HepG2 (cell line): ENCODE measurements around the gene PLXNA3. TPM values are rescaled to one million over a fixed set of nuclear protein-coding genes. Genes with fewer than 3 reads are reported as not detected.

ENCODE experiments used
- ASH2L ChIP-seq: fragments of 300-600, 200-600 bp; sonication (generic); IDR thresholded peaks from 2 replicates; pipeline ENCODE4 v1.7.0; 2017; ENCODE audit warnings: low read depth, mild to moderate bottlenecking, moderate library complexity, mixed read lengths, low read length; ENCODE audit not compliant: insufficient read length
- CSRNP1 ChIP-seq: sonication (generic); formaldehyde crosslinking; IDR thresholded peaks from 2 replicates; pipeline ENCODE4 v1.8.1; 2023; ENCODE audit warnings: mild to moderate bottlenecking, missing genetic modification reagents
- DMAP1 ChIP-seq: IDR thresholded peaks from 2 replicates; pipeline ENCODE4 v1.6.1; 2016
- GATAD1 ChIP-seq: IDR thresholded peaks from 2 replicates; pipeline ENCODE4 v1.6.1; 2016; ENCODE audit warnings: missing genetic modification reagents, missing compliant biosample characterization
- KDM1A ChIP-seq: IDR thresholded peaks from 2 replicates; pipeline ENCODE4 v1.6.1; 2016; ENCODE audit warnings: missing compliant biosample characterization
- KMT2A ChIP-seq: sonication (generic); formaldehyde crosslinking; IDR thresholded peaks from 2 replicates; pipeline ENCODE4 v1.4.0; 2020; ENCODE audit warnings: missing genetic modification reagents
- MIER2 ChIP-seq: IDR thresholded peaks from 2 replicates; pipeline ENCODE4 v1.6.1; 2016; ENCODE audit warnings: missing biosample characterization, missing genetic modification reagents
- MTA3 ChIP-seq: sonication (generic); formaldehyde crosslinking; IDR thresholded peaks from 2 replicates; pipeline ENCODE4 v1.4.0; 2020; ENCODE audit warnings: missing genetic modification reagents
- SMARCC2 ChIP-seq: fragments of 450-650 bp; IDR thresholded peaks from 2 replicates; pipeline ENCODE4 v1.6.1; 2017; ENCODE audit warnings: antibody characterized with exemption, mild to moderate bottlenecking
- TCF12 ChIP-seq, 2 experiments: fragments of 450-650 bp in 1 of 2; sonication (generic) in 1 of 2; formaldehyde crosslinking in 1 of 2; IDR thresholded peaks; 2 replicates each; pipeline versions ENCODE4 v1.6.1 to v1.8.0; 2017 to 2022; ENCODE audit warnings: antibody characterized with exemption in 1 of 2, mild to moderate bottlenecking in 1 of 2, missing genetic modification reagents in 1 of 2, moderate library complexity in 1 of 2
- ZKSCAN8 ChIP-seq: IDR thresholded peaks from 2 replicates; pipeline ENCODE4 v1.6.1; 2016; ENCODE audit warnings: borderline replicate concordance, missing genetic modification reagents, missing compliant biosample characterization
- ZNF235 ChIP-seq: sonication (generic); formaldehyde crosslinking; IDR thresholded peaks from 2 replicates; pipeline ENCODE4 v1.8.1; 2023; ENCODE audit warnings: mild to moderate bottlenecking, missing genetic modification reagents, borderline replicate concordance
- ZNF331 ChIP-seq: sonication (generic); formaldehyde crosslinking; IDR thresholded peaks from 2 replicates; pipeline ENCODE4 v1.4.0; 2020; ENCODE audit warnings: missing genetic modification reagents
- ZNF576 ChIP-seq: sonication (generic); formaldehyde crosslinking; IDR thresholded peaks from 2 replicates; pipeline ENCODE4 v1.4.0; 2020; ENCODE audit warnings: mild to moderate bottlenecking, missing genetic modification reagents
- ZNF607 ChIP-seq: sonication (generic); formaldehyde crosslinking; IDR thresholded peaks from 2 replicates; pipeline ENCODE4 v1.5.1; 2020; ENCODE audit warnings: missing genetic modification reagents, mild to moderate bottlenecking, borderline replicate concordance
- ZNF883 ChIP-seq: sonication (generic); formaldehyde crosslinking; IDR thresholded peaks from 2 replicates; pipeline ENCODE4 v1.5.1; 2020; ENCODE audit warnings: mild to moderate bottlenecking, missing genetic modification reagents; ENCODE audit errors: not compliant biosample characterization
- polyA plus RNA-seq, 8 experiments: library from polyadenylated mRNA; depleted of rRNA in 3 of 8; stranded (reverse) in 7 of 8; unstranded in 1 of 8; fragments of >200 nt; fragmentation: Illumina TruSeq in 4 of 8; extraction: Trizol in 4 of 8; gene quantifications; 2 replicates each; pipeline versions ENCODE4 v1.2.1 to v1.2.3, GENCODE V29; 2011 to 2016; ENCODE audit warnings: low read depth in 4 of 8, missing spikeins in 1 of 8, mixed read lengths in 1 of 8; ENCODE audit not compliant: insufficient read depth in 1 of 8
- total RNA-seq, 5 experiments: library from RNA; depleted of rRNA; stranded (reverse); fragments of >200 nt; fragmentation: Illumina TruSeq; extraction: Trizol; gene quantifications; 2 replicates each; pipeline ENCODE4 v1.2.3, GENCODE V29; 2016; ENCODE audit warnings: low read depth in 1 of 5
- TF ChIP-seq, protein P1 (sequence below): sonication (generic); formaldehyde crosslinking; IDR thresholded peaks from 2 replicates; pipeline ENCODE4 v1.5.0; 2020; ENCODE audit warnings: missing genetic modification reagents
- TF ChIP-seq, protein P2 (sequence below): sonication (generic); formaldehyde crosslinking; IDR thresholded peaks from 2 replicates; pipeline ENCODE4 v1.4.0; 2020; ENCODE audit warnings: mild to moderate bottlenecking, missing genetic modification reagents

PLXNA3 gene
- total and polyA plus RNA-seq, 2 of the 13 experiments (the other 11 are each of a cell fraction or from before 2014, with no cell fraction given) = 5.8 to 20.6 TPM

- TF ChIP-seq CSRNP1 (CRISPR knock-in tag) = no peak
- TF ChIP-seq ZNF607 (CRISPR knock-in tag) = no peak
- TF ChIP-seq, protein P1, sequence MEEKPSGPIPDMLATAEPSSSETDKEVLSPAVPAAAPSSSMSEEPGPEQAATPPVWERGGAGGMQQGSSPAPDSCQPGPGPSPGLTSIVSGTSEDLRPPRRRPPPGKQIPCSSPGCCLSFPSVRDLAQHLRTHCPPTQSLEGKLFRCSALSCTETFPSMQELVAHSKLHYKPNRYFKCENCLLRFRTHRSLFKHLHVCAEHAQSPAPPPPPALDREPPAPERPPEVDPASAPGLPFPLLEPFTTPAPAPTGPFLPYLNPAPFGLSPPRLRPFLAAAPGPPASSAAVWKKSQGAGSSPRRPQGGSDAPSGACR (CRISPR knock-in tag) = no peak
- TF ChIP-seq DMAP1 (CRISPR knock-in tag) = no peak
- peak; percentile 69; the same call in 1 of the 2 replicates for TF ChIP-seq ZNF235 (CRISPR knock-in tag)
- TF ChIP-seq KDM1A (CRISPR knock-in tag) = no peak
- TF ChIP-seq MTA3 (CRISPR knock-in tag) = no peak
- TF ChIP-seq ZNF576 = no peak
- TF ChIP-seq ASH2L = peak; percentile 71
- TF ChIP-seq, protein P2, sequence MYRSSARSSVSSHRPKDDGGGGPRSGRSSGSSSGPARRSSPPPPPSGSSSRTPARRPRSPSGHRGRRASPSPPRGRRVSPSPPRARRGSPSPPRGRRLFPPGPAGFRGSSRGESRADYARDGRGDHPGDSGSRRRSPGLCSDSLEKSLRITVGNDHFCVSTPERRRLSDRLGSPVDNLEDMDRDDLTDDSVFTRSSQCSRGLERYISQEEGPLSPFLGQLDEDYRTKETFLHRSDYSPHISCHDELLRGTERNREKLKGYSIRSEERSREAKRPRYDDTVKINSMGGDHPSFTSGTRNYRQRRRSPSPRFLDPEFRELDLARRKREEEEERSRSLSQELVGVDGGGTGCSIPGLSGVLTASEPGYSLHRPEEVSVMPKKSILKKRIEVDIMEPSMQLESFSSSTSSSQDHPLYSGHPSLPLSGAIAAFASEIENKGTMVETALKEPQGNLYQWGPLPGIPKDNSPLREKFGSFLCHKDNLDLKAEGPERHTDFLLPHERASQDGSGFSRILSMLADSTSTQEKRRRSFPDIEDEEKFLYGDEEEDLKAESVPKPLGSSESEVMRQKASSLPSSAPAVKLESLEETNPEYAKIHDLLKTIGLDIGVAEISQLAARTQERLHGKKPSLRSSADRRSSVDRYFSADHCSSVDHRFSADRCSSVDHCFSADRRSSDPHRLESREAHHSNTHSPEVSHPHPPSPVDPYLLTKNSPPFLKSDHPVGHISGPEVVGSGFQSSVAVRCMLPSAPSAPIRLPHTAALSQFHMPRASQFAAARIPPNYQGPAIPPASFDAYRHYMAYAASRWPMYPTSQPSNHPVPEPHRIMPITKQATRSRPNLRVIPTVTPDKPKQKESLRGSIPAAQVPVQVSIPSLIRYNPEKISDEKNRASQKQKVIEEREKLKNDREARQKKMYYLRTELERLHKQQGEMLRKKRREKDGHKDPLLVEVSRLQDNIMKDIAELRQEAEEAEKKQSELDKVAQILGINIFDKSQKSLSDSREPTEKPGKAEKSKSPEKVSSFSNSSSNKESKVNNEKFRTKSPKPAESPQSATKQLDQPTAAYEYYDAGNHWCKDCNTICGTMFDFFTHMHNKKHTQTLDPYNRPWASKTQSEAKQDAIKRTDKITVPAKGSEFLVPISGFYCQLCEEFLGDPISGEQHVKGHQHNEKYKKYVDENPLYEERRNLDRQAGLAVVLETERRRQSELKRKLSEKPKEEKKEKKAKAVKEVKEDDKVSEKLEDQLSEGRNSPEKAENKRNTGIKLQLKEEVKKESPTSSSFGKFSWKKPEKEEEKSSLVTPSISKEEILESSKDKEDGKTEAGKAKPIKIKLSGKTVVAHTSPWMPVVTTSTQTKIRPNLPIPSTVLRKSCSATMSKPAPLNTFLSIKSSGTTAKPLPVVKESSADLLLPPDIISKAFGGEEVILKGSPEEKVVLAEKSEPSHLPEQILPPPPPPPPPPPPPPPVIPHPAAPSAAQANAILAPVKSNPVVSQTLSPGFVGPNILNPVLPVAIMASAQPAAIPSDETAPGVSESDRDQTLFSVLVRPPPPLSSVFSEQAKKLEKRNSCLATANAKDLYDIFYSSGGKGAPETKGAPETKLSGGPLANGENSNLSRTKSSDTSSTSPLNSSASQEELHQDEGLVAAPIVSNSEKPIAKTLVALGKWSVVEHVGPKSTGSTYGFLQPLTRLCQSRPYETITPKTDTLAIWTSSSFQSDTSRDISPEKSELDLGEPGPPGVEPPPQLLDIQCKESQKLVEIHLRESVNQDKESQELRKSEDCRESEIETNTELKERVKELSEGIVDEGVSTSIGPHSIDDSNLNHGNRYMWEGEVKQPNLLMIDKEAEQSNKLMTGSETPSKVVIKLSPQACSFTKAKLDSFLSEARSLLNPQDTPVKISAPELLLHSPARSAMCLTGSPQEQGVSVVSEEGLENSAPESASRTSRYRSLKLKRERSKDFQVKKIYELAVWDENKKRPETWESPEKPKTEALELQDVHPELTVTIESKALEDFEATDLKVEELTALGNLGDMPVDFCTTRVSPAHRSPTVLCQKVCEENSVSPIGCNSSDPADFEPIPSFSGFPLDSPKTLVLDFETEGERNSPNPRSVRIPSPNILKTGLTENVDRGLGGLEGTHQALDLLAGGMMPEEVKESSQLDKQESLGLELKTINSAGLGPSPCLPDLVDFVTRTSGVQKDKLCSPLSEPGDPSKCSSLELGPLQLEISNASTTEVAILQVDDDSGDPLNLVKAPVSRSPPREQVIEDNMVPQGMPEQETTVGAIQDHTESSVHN (CRISPR knock-in tag) = no peak
- TF ChIP-seq TCF12 (IDR thresholded peaks at IDR 0.05) = no peak
- TF ChIP-seq TCF12 (CRISPR knock-in tag; IDR thresholded peaks at IDR 0.05) = no peak
- no peak for TF ChIP-seq ZNF331 (CRISPR knock-in tag)
- TF ChIP-seq KMT2A (CRISPR knock-in tag) = 0 out of 2 replicates have a peak, but pooled peaks have one; percentile 16
- TF ChIP-seq GATAD1 = peak; percentile 80
- no peak for TF ChIP-seq MIER2
- no peak for TF ChIP-seq ZKSCAN8 (CRISPR knock-in tag)
- no peak for TF ChIP-seq SMARCC2
- no peak for TF ChIP-seq ZNF883
These were observed 29.6 kb upstream of the PLXNA3 start, which contains the start of gene ATP6AP1 (continued) for GRCh38 chrX:154428176-154429171.
